HEK293 (cell line): ENCODE results near the gene TMEM41A.
"Not testable (repeated sequence)": the region's sequence is repeated elsewhere in the genome, so short reads cannot be mapped to it uniquely, and the experiment has no call there.

ENCODE experiments used
- CTCF ChIA-PET: fragments of 350-600 bp; formaldehyde crosslinking; extraction: SDS; loops from one replicate; lab custom pipeline; 2021; ENCODE audit warnings: antibody characterized with exemption; lab: Yijun Ruan, JAX
- POLR2A ChIA-PET: fragments of 300-600 bp; formaldehyde crosslinking; extraction: SDS; loops from one replicate; lab custom pipeline; 2020; ENCODE audit warnings: antibody characterized with exemption, inconsistent platforms; lab: Yijun Ruan, JAX
- H3K27ac ChIP-seq: fragments of 200-500 bp; sonication (Bioruptor generic); 2 replicates; pipeline ENCODE4 v1.5.1; 2014; ENCODE audit warnings: low read depth, low read length, control low read depth, inconsistent platforms; ENCODE audit errors: extremely low read depth
- H3K36me3 ChIP-seq, 2 experiments: fragments of 200-500 bp in 1 of 2; sonication (Bioruptor generic) in 1 of 2; 1 replicate in 1 of 2; 2 replicates in 1 of 2; pipeline ENCODE4 v1.5.1; 2014 to 2017; ENCODE audit warnings: inconsistent platforms in 2 of 2, low read length in 2 of 2; ENCODE audit not compliant: control insufficient read depth in 2 of 2, insufficient read depth in 1 of 2
- H3K4me1 ChIP-seq: fragments of 200-500 bp; sonication (Bioruptor generic); 2 replicates; pipeline ENCODE4 v1.5.1; 2014; ENCODE audit warnings: mild to moderate bottlenecking, low read length, inconsistent platforms; ENCODE audit not compliant: control insufficient read depth, insufficient read depth
- H3K4me3 ChIP-seq: 2 replicates; pipeline ENCODE4 v1.5.1; 2011; ENCODE audit warnings: low read depth, mild to moderate bottlenecking, control low read depth, low read length, moderate library complexity
- H3K9me3 ChIP-seq: fragments of 200-500 bp; sonication (Bioruptor generic); 2 replicates; pipeline ENCODE4 v1.5.1; 2014; ENCODE audit warnings: low read depth, low read length, inconsistent platforms; ENCODE audit not compliant: control insufficient read depth, insufficient read depth
- GLI2 ChIP-seq: fragments of 450-650 bp; formaldehyde crosslinking; IDR thresholded peaks from 2 replicates; pipeline ENCODE4; 2017; ENCODE audit warnings: missing biosample characterization, missing genetic modification characterization, low read depth, borderline replicate concordance
- KLF16 ChIP-seq: fragments of 450-650 bp; formaldehyde crosslinking; IDR thresholded peaks from 2 replicates; pipeline ENCODE4 v1.5.1; 2017; ENCODE audit warnings: missing biosample characterization, missing genetic modification characterization
- MEIS1 ChIP-seq: sonication (generic); formaldehyde crosslinking; IDR thresholded peaks from 2 replicates; pipeline ENCODE4 v1.8.1; 2022; ENCODE audit warnings: missing genetic modification reagents, mild to moderate bottlenecking, borderline replicate concordance
- SP3 ChIP-seq: fragments of 450-650 bp; formaldehyde crosslinking; IDR thresholded peaks from 2 replicates; pipeline ENCODE4 v1.5.1; 2016; ENCODE audit warnings: missing biosample characterization, missing genetic modification characterization
- ZNF140 ChIP-seq: fragments of 450-650 bp; formaldehyde crosslinking; IDR thresholded peaks from 2 replicates; pipeline ENCODE4 v1.5.1; 2016; ENCODE audit warnings: missing biosample characterization, missing genetic modification characterization
- ZNF169 ChIP-seq: fragments of 450-650 bp; formaldehyde crosslinking; IDR thresholded peaks from 2 replicates; pipeline ENCODE4 v1.5.1; 2016; ENCODE audit warnings: missing biosample characterization, missing genetic modification characterization
- ZNF19 ChIP-seq: fragments of 450-650 bp; formaldehyde crosslinking; IDR thresholded peaks from 2 replicates; pipeline ENCODE4; 2016; ENCODE audit warnings: missing biosample characterization, missing genetic modification characterization, low read depth
- ZNF266 ChIP-seq: fragments of 450-650 bp; formaldehyde crosslinking; IDR thresholded peaks from 2 replicates; pipeline ENCODE4 v1.5.1; 2016; ENCODE audit warnings: missing biosample characterization, missing genetic modification characterization, low read depth
- ZNF433 ChIP-seq: fragments of 450-650 bp; formaldehyde crosslinking; IDR thresholded peaks from 2 replicates; pipeline ENCODE4 v1.5.1; 2016; ENCODE audit warnings: missing biosample characterization, missing genetic modification characterization, low read depth
- ZNF654 ChIP-seq: fragments of 450-650 bp; formaldehyde crosslinking; IDR thresholded peaks from 2 replicates; pipeline ENCODE4 v1.5.1; 2016; ENCODE audit warnings: low read depth, missing biosample characterization, missing genetic modification characterization
- ZNF660 ChIP-seq: fragments of 450-650 bp; IDR thresholded peaks from 2 replicates; pipeline ENCODE4 v1.5.1; 2018; ENCODE audit warnings: missing biosample characterization, mild to moderate bottlenecking, missing genetic modification characterization
- TF ChIP-seq, protein P1 (sequence below): fragments of 450-650 bp; formaldehyde crosslinking; IDR thresholded peaks from 2 replicates; pipeline ENCODE4 v1.5.1; 2016; ENCODE audit warnings: missing biosample characterization, missing genetic modification characterization, borderline replicate concordance
- TF ChIP-seq, protein P2 (sequence below): fragments of 450-650 bp; formaldehyde crosslinking; IDR thresholded peaks from 2 replicates; pipeline ENCODE4 v1.5.1; 2016; ENCODE audit warnings: missing biosample characterization, missing genetic modification characterization
- TF ChIP-seq, protein P3 (sequence below): fragments of 450-650 bp; formaldehyde crosslinking; IDR thresholded peaks from 2 replicates; pipeline ENCODE4 v1.5.1; 2016; ENCODE audit warnings: missing biosample characterization, missing genetic modification characterization, low read depth

Gene TMEM41A

GRCh38 chr3:185469542-185469941 lies 29.3 kb downstream of the TMEM41A start (continued):
- no peak for TF ChIP-seq GLI2 (tag by site-specific recombination)
- TF ChIP-seq, protein P1, sequence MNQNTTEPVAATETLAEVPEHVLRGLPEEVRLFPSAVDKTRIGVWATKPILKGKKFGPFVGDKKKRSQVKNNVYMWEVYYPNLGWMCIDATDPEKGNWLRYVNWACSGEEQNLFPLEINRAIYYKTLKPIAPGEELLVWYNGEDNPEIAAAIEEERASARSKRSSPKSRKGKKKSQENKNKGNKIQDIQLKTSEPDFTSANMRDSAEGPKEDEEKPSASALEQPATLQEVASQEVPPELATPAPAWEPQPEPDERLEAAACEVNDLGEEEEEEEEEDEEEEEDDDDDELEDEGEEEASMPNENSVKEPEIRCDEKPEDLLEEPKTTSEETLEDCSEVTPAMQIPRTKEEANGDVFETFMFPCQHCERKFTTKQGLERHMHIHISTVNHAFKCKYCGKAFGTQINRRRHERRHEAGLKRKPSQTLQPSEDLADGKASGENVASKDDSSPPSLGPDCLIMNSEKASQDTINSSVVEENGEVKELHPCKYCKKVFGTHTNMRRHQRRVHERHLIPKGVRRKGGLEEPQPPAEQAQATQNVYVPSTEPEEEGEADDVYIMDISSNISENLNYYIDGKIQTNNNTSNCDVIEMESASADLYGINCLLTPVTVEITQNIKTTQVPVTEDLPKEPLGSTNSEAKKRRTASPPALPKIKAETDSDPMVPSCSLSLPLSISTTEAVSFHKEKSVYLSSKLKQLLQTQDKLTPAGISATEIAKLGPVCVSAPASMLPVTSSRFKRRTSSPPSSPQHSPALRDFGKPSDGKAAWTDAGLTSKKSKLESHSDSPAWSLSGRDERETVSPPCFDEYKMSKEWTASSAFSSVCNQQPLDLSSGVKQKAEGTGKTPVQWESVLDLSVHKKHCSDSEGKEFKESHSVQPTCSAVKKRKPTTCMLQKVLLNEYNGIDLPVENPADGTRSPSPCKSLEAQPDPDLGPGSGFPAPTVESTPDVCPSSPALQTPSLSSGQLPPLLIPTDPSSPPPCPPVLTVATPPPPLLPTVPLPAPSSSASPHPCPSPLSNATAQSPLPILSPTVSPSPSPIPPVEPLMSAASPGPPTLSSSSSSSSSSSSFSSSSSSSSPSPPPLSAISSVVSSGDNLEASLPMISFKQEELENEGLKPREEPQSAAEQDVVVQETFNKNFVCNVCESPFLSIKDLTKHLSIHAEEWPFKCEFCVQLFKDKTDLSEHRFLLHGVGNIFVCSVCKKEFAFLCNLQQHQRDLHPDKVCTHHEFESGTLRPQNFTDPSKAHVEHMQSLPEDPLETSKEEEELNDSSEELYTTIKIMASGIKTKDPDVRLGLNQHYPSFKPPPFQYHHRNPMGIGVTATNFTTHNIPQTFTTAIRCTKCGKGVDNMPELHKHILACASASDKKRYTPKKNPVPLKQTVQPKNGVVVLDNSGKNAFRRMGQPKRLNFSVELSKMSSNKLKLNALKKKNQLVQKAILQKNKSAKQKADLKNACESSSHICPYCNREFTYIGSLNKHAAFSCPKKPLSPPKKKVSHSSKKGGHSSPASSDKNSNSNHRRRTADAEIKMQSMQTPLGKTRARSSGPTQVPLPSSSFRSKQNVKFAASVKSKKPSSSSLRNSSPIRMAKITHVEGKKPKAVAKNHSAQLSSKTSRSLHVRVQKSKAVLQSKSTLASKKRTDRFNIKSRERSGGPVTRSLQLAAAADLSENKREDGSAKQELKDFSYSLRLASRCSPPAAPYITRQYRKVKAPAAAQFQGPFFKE (tag by site-specific recombination): no peak
- no peak for TF ChIP-seq ZNF266

DNA sequence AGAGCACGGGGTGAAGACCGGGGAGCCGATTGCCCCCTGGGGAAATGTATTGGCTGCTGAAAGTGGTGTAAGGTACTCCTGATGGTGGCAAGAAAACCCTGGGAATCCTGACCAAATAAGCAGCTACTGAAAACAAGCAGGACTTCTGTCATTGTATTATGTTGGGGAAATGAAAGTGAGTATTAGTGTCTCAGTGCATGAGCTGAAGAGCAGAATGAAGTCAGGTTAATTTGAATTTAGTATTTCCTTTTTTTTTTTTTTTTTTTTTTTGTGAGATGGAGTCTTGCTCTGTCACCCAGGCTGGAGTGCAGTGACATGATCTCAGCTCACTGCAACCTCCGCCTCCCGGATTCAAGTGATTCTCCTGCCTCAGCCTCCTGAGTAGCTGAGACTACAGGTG lies 32.7 kb downstream of the TMEM41A start:
- POLR2A ChIA-PET, H3K27ac ChIP-seq, H3K4me1 ChIP-seq, H3K9me3 ChIP-seq, H3K4me3 ChIP-seq: not testable (repeated sequence)
- H3K36me3 ChIP-seq: peaks cover 0 to 29% of the 10 kb centered on the region in 2 experiments; a peak in 1 of 3 replicates
- CTCF ChIA-PET: interaction anchor here (0.6 kb wide), 1 partner anchor 109 kb away, joined by 5 read pairs; no protein-coding TSS in a partner anchor

GRCh38 chr3:185465471-185465870 lies 33.4 kb downstream of the TMEM41A start:
- no peak overlapping the region for H3K27ac ChIP-seq
- H3K4me1 ChIP-seq: no peaks in the 10 kb centered on the region
- ChIA-PET POLR2A (no interaction called here), CTCF (interaction anchor here (0.6 kb wide), 1 partner anchor 109 kb away, joined by 5 read pairs; no protein-coding TSS in a partner anchor)
- TF ChIP-seq ZNF660 (tag by site-specific recombination) (no peak), KLF16 (tag by site-specific recombination) (no peak), ZNF433 (tag by site-specific recombination) (no peak), MEIS1 (CRISPR knock-in tag) (no peak), ZNF19 (no peak)
- TF ChIP-seq, protein P2, sequence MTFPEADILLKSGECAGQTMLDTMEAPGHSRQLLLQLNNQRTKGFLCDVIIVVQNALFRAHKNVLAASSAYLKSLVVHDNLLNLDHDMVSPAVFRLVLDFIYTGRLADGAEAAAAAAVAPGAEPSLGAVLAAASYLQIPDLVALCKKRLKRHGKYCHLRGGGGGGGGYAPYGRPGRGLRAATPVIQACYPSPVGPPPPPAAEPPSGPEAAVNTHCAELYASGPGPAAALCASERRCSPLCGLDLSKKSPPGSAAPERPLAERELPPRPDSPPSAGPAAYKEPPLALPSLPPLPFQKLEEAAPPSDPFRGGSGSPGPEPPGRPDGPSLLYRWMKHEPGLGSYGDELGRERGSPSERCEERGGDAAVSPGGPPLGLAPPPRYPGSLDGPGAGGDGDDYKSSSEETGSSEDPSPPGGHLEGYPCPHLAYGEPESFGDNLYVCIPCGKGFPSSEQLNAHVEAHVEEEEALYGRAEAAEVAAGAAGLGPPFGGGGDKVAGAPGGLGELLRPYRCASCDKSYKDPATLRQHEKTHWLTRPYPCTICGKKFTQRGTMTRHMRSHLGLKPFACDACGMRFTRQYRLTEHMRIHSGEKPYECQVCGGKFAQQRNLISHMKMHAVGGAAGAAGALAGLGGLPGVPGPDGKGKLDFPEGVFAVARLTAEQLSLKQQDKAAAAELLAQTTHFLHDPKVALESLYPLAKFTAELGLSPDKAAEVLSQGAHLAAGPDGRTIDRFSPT: no peak
- no peak overlapping the region for H3K4me3 ChIP-seq
- peaks cover 0 to 29% of the 10 kb centered on the region in 2 experiments; a peak in 1 of 3 replicates for H3K36me3 ChIP-seq
- no peaks in the 10 kb centered on the region for H3K9me3 ChIP-seq

DNA sequence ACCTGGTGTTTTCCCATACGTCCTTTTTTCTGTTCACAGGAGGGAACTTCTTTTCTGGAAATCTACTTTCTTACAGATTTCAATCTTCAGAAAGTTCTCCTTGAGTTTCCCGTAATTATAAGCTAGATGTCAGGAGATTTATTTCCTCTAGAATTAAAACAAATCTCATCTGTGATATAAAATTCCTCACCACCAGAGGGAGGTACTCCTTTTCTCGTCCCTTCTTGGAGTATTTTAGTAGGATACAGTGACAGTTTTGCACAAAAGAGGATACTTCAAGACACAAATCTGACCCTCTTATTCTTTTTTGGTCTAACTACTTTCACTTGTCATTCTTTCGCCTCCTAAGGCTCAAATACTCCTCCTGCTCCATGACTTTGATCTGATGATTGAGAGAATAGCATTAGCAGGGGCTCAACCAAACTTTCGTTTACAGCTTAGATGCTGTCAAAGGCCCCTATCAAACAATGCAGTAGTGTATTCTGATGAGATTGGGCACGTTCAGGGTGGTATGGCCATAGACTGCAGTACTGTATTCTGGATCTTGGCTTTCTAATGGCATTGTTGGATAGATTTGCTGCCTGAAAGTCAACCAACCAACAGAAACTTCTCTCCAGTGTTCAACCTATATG lies 38.0 kb downstream of the TMEM41A start:
- no peak overlapping the region for H3K27ac ChIP-seq
- ChIA-PET POLR2A (no interaction called here), CTCF (interaction anchor here (0.6 to 2.4 kb wide), 17 partner anchors 8 to 1307 kb away, joined by 3 to 10 read pairs (median 5); partner anchors contain the start of gene SENP2)
- no peak overlapping the region for H3K4me3 ChIP-seq
- no peaks in the 10 kb centered on the region for H3K4me1 ChIP-seq
- no peaks in the 10 kb centered on the region for H3K9me3 ChIP-seq
- TF ChIP-seq ZNF140: no peak
- TF ChIP-seq ZNF654 (tag by site-specific recombination): peak; percentile 17
- TF ChIP-seq SP3 (tag by site-specific recombination): no peak
- TF ChIP-seq, protein P2: no peak
- TF ChIP-seq, protein P3, sequence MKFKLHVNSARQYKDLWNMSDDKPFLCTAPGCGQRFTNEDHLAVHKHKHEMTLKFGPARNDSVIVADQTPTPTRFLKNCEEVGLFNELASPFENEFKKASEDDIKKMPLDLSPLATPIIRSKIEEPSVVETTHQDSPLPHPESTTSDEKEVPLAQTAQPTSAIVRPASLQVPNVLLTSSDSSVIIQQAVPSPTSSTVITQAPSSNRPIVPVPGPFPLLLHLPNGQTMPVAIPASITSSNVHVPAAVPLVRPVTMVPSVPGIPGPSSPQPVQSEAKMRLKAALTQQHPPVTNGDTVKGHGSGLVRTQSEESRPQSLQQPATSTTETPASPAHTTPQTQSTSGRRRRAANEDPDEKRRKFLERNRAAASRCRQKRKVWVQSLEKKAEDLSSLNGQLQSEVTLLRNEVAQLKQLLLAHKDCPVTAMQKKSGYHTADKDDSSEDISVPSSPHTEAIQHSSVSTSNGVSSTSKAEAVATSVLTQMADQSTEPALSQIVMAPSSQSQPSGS: no peak
- no peak for TF ChIP-seq ZNF169 (tag by site-specific recombination)
- peaks cover 0 to 5% of the 10 kb centered on the region in 2 experiments; a peak in 1 of 3 replicates for H3K36me3 ChIP-seq
